IPS-11a (cell line): ENCODE measurements around the gene EYA4.
A peak's percentile ranks its signal among the peaks of the same experiment; 100 is the strongest.

Experiments
- H3K4me3 ChIP-seq: one replicate; pipeline ENCODE4 v1.5.1; 2013; ENCODE audit warnings: low read depth, low read length, control low read depth

EYA4 gene

GRCh38 chr6:133241901-133242636 is 912 bp downstream of the EYA4 start:
- H3K4me3 ChIP-seq: peak overlapping the region; percentile 56

- H3K4me3 ChIP-seq: peak overlapping the region; percentile 17
Observed at GRCh38 chr6:133242637-133243585, 1.8 kb downstream of the EYA4 start.

- no peak overlapping the region for H3K4me3 ChIP-seq
Observed at GRCh38 chr6:133243723-133244305, 2.7 kb downstream of the EYA4 start.

GRCh38 chr6:133244519-133244918 is 3.4 kb downstream of the EYA4 start:
- H3K4me3 ChIP-seq: no peak overlapping the region

GRCh38 chr6:133245007-133245406 is 3.9 kb downstream of the EYA4 start:
- no peak overlapping the region for H3K4me3 ChIP-seq

- no peak overlapping the region for H3K4me3 ChIP-seq
Observed at GRCh38 chr6:133245422-133245903, 4.3 kb downstream of the EYA4 start.

- no peak overlapping the region for H3K4me3 ChIP-seq
Observed at GRCh38 chr6:133247581-133247980, 6.4 kb downstream of the EYA4 start.

- H3K4me3 ChIP-seq: no peak overlapping the region
Observed at GRCh38 chr6:133248241-133249001, 7.3 kb downstream of the EYA4 start.

- H3K4me3 ChIP-seq: no peak overlapping the region
Observed at GRCh38 chr6:133251688-133252087, 10.5 kb downstream of the EYA4 start.

- H3K4me3 ChIP-seq: no peak overlapping the region
Observed at GRCh38 chr6:133254552-133255228, 13.5 kb downstream of the EYA4 start.

- H3K4me3 ChIP-seq: no peak overlapping the region
Observed at GRCh38 chr6:133257545-133258105, 16.5 kb downstream of the EYA4 start.

- H3K4me3 ChIP-seq: no peak overlapping the region
Observed at GRCh38 chr6:133259561-133259960, 18.4 kb downstream of the EYA4 start.

- no peak overlapping the region for H3K4me3 ChIP-seq
Observed at GRCh38 chr6:133262804-133263203, 21.6 kb downstream of the EYA4 start.

GRCh38 chr6:133265066-133265465 is 23.9 kb downstream of the EYA4 start:
- no peak overlapping the region for H3K4me3 ChIP-seq

GRCh38 chr6:133266186-133266585 is 25.0 kb downstream of the EYA4 start:
- H3K4me3 ChIP-seq: no peak overlapping the region

GRCh38 chr6:133268621-133269020 is 27.5 kb downstream of the EYA4 start:
- H3K4me3 ChIP-seq: no peak overlapping the region

- no peak overlapping the region for H3K4me3 ChIP-seq
Observed at GRCh38 chr6:133274813-133275212, 33.7 kb downstream of the EYA4 start.

GRCh38 chr6:133275213-133275612 is 34.1 kb downstream of the EYA4 start:
- H3K4me3 ChIP-seq: no peak overlapping the region

GRCh38 chr6:133277228-133277899 is 36.2 kb downstream of the EYA4 start:
- no peak overlapping the region for H3K4me3 ChIP-seq
